Measurements from ENCODE around the gene DPCD. TPM values are rescaled to one million over a fixed set of nuclear protein-coding genes. Genes with fewer than 3 reads are reported as not detected.

Gene DPCD
- total RNA-seq, 1 experiment from 2014 or later = 83.0 TPM

Other genes with a start within 250 kb of the DPCD start
- 10.3 and 10.7 TPM in 2 replicates for gene BTRC, start 234.2 kb upstream of the DPCD start, total RNA-seq (2014; rRNA removed; shearing (Covaris generic))
- 11.6 and 18.4 TPM in 2 replicates for gene POLL, start 64 bp upstream of the DPCD start, total RNA-seq (2014; rRNA removed; shearing (Covaris generic))
- 26.5 and 30.8 TPM in 2 replicates for gene FBXW4, start 106.8 kb downstream of the DPCD start, total RNA-seq (2014; rRNA removed; shearing (Covaris generic))
- gene FGF8, start 187.8 kb downstream of the DPCD start, total RNA-seq (2014; rRNA removed; shearing (Covaris generic)) = not detected in 2 replicates
- 65.5 and 96.9 TPM in 2 replicates for gene NPM3, start 195.1 kb downstream of the DPCD start, total RNA-seq (2014; rRNA removed; shearing (Covaris generic))
- 82.2 and 98.2 TPM in 2 replicates for gene OGA, start 230.1 kb downstream of the DPCD start, total RNA-seq (2014; rRNA removed; shearing (Covaris generic))